Brain microvascular endothelial cell (primary cell): ENCODE results near the gene DCDC2C.

Experiments used
- DNase-seq: peaks from one replicate; pipeline ENCODE4 v3.0.0-alpha.2; 2020
- H3K27ac ChIP-seq: fragments of 250-450 bp; sonication (Bioruptor Pico); 2 replicates; pipeline ENCODE4 v1.5.1; 2020; ENCODE audit warnings: mild to moderate bottlenecking, moderate library complexity
- H3K27me3 ChIP-seq: fragments of 250-450 bp; sonication (Bioruptor Pico); replicated peaks from 2 replicates; pipeline ENCODE4 v1.5.1; 2020; ENCODE audit warnings: mild to moderate bottlenecking
- H3K36me3 ChIP-seq: fragments of 250-450 bp; sonication (Bioruptor Pico); replicated peaks from 2 replicates; pipeline ENCODE4 v1.5.1; 2020; ENCODE audit warnings: mild to moderate bottlenecking
- H3K4me3 ChIP-seq: 2 replicates; pipeline ENCODE4 v1.5.1; 2011; ENCODE audit warnings: low read depth, mild to moderate bottlenecking, control low read depth, low read length, moderate library complexity
- CTCF ChIP-seq: IDR thresholded peaks from 2 replicates; pipeline ENCODE4 v1.5.1; 2011; ENCODE audit warnings: low read depth, mild to moderate bottlenecking, moderate library complexity, low read length, control low read depth, inconsistent platforms; ENCODE audit errors: missing control alignments
- in situ Hi-C: cut with HindIII; loops from 2 replicates; pipeline ENCODE4 v1.10.0; 2017; ENCODE audit warnings: low sequenced_read_pairs, low pct_ligation_motif_present

Gene DCDC2C

GRCh38 chr2:3759331-3759730 lies 56.0 kb downstream of the DCDC2C start:
- in situ Hi-C loops = no loop called here
- Histone ChIP-seq H3K4me3 (no peak overlapping the region), H3K36me3 (no peaks in the 10 kb centered on the region), H3K27me3 (no peaks in the 10 kb centered on the region), H3K27ac (no peak overlapping the region)
- no peak for TF ChIP-seq CTCF
- DNase-seq = peak; percentile 52

GRCh38 chr2:3759761-3760160 lies 56.4 kb downstream of the DCDC2C start:
- Histone ChIP-seq H3K36me3 (no peaks in the 10 kb centered on the region), H3K27ac (no peak overlapping the region), H3K27me3 (no peaks in the 10 kb centered on the region), H3K4me3 (no peak overlapping the region)
- no peak for TF ChIP-seq CTCF
- in situ Hi-C loops = no loop called here
- DNase-seq = peak; percentile 3

DNA sequence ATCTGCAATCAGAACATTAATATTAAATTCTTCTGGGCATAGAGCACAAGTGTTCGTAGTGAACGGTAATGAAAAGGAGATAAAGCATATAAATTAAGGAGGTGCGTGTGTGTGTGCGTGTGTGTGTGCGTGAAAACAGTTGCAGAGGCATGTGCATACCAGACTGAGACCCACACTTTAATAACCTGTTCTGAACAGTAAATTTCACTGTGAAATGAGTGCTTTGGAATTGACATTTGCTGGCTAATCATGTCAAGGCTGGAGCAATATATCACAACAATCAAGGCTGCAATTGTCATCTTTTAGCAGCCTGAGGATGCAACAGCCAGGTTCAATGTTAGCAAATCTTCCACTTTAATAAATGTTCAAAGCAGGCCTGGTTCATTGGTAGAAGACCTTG lies 57.9 kb downstream of the DCDC2C start:
- no peak for TF ChIP-seq CTCF
- in situ Hi-C loops = no loop called here
- no peaks in the 10 kb centered on the region for H3K36me3 ChIP-seq
- no peak overlapping the region for H3K27ac ChIP-seq
- no peak overlapping the region for H3K4me3 ChIP-seq
- DNase-seq = no peak
- H3K27me3 ChIP-seq = no peaks in the 10 kb centered on the region

DNA sequence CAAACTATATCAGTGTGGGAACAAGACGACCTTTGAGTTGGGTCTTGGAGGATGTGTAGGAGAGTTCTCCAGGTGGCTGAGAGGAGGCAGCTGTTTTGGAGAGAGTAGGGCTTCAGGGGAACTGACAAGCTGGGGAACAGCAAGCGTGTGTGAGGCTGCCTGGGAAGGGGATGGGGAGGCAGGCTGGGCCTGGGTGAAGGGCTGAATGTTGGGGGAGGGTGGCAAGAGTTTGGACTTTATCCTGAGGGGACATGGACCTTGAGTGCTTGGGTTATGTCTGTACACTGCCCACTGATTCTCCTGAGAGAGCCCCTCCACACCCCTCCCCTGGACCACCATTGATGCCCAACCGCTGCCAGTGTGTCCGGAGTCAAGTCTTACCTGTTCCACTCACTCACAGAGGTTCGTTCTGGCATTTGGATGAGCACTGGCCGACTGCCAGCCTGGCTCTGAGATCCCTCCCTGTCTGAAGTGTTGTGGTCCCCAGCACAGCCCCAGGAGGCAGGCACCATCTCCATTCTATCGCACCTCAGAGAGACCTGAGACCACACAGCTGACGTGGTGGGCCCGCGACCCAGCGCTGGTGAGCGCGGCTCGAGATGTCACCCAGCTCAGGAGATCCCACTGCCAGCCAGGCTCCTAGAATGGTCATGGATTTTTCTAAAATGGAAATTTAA lies 59.5 kb downstream of the DCDC2C start:
- no peaks in the 10 kb centered on the region for H3K36me3 ChIP-seq
- no peak for DNase-seq
- in situ Hi-C loops = no loop called here
- no peaks in the 10 kb centered on the region for H3K27me3 ChIP-seq
- H3K27ac ChIP-seq = no peak overlapping the region
- no peak overlapping the region for H3K4me3 ChIP-seq
- no peak for TF ChIP-seq CTCF

GRCh38 chr2:3766824-3767223 lies 63.4 kb downstream of the DCDC2C start:
- no peak for DNase-seq
- H3K27me3 ChIP-seq = no peaks in the 10 kb centered on the region
- in situ Hi-C loops = no loop called here

More at GRCh38 chr2:3766824-3767223, 63.4 kb downstream of the DCDC2C start:
- TF ChIP-seq CTCF = no peak
- H3K36me3 ChIP-seq = no peaks in the 10 kb centered on the region
- no peak overlapping the region for H3K27ac ChIP-seq
- H3K4me3 ChIP-seq = no peak overlapping the region
